ENCODE data around the gene ING5.

ING5 gene

DNA sequence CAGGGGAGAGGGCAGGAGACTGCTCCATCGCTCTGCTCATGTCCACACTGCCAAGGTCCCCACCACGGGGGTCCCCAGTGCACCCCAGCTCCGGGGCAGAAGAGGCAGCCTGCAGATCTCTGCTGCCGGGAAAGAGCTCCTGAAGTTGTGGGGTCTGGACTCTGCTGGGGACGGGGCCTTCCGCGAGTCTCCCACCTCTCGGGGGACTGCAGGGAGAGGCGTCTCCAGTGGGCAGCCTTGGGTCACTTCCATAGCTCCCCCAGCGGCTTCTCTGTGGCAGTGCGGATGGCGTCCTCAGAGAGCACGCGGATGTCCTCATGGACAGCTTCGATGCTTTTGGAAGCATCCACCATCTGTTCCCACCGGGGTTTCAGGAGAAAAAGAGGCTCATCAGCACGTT lies 26.0 kb upstream of the ING5 start:
- Histone ChIP-seq H3K36me3 (replicated peaks) (peaks cover 36% of the 10 kb centered on the region), H3K27ac (no peak overlapping the region), H3K27me3 (replicated peaks) (no peaks in the 10 kb centered on the region), H3K4me3 (ENCODE audit: low read depth, low read length) (no peak overlapping the region)
- DNase-seq: no peak
- TF ChIP-seq, protein P1, sequence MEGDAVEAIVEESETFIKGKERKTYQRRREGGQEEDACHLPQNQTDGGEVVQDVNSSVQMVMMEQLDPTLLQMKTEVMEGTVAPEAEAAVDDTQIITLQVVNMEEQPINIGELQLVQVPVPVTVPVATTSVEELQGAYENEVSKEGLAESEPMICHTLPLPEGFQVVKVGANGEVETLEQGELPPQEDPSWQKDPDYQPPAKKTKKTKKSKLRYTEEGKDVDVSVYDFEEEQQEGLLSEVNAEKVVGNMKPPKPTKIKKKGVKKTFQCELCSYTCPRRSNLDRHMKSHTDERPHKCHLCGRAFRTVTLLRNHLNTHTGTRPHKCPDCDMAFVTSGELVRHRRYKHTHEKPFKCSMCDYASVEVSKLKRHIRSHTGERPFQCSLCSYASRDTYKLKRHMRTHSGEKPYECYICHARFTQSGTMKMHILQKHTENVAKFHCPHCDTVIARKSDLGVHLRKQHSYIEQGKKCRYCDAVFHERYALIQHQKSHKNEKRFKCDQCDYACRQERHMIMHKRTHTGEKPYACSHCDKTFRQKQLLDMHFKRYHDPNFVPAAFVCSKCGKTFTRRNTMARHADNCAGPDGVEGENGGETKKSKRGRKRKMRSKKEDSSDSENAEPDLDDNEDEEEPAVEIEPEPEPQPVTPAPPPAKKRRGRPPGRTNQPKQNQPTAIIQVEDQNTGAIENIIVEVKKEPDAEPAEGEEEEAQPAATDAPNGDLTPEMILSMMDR (IDR thresholded peaks at IDR 0.05; ENCODE audit: low read depth, low read length, missing control alignments): peak; percentile 9
- in situ Hi-C loops (cut with HindIII; ENCODE audit: low pct_ligation_motif_present, low sequenced_read_pairs): no loop called here

DNA sequence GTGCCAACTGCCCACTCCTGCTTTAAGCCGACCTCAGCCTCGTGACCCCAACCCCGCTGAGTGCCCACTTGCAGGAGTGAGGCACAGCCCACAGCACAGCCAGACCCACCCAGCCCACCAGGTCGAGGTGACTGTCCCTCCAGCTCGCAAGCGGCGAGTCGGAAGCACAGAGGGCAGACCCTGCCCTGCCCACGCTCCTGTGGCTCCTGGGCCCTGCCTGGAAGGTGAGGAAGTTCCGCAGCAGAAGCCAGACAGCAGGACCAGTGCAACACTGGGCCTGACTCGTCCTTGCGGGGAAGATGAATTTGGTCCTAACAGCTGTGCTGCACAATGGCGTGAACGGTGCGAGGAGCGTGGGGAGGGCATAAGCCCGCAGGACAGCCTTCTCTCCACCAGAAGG lies 25.2 kb upstream of the ING5 start:
- no peak for DNase-seq
- Histone ChIP-seq H3K27ac (no peak overlapping the region), H3K4me3 (ENCODE audit: low read depth, low read length) (no peak overlapping the region), H3K27me3 (replicated peaks) (no peaks in the 10 kb centered on the region), H3K36me3 (replicated peaks) (peaks cover 29% of the 10 kb centered on the region)
- in situ Hi-C loops (cut with HindIII; ENCODE audit: low pct_ligation_motif_present, low sequenced_read_pairs): no loop called here
- TF ChIP-seq, protein P1 (IDR thresholded peaks at IDR 0.05; ENCODE audit: low read depth, low read length, missing control alignments): no peak

DNA sequence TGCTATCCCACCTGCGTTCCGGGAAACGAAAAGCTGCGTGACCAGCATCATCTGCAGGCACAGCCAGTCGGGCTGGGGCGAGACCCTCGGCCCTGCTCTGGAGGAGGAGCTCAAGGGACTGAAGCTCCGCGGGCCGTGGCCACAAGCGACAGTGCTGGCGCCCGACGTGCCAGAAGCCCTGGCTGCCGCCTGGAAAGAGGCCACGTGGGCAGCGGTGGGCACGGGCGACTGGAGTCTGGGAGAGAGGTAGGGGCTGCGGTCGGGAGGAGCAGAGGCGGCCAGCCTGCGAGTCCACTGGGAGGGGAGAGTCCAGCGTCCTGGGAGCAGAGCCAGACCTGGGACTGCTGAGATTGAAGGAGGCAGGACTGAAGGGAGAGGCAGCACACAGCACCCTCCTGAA lies 24.4 kb upstream of the ING5 start:
- Histone ChIP-seq H3K27me3 (replicated peaks) (no peaks in the 10 kb centered on the region), H3K4me3 (ENCODE audit: low read depth, low read length) (no peak overlapping the region), H3K27ac (no peak overlapping the region), H3K36me3 (replicated peaks) (peaks cover 26% of the 10 kb centered on the region)
- in situ Hi-C loops (cut with HindIII; ENCODE audit: low pct_ligation_motif_present, low sequenced_read_pairs): no loop called here
- TF ChIP-seq, protein P1 (IDR thresholded peaks at IDR 0.05; ENCODE audit: low read depth, low read length, missing control alignments): no peak
- no peak for DNase-seq

GRCh38 chr2:241678307-241678706 lies 23.5 kb upstream of the ING5 start:
- no peak for DNase-seq
- peaks cover 23% of the 10 kb centered on the region for H3K36me3 ChIP-seq (replicated peaks)
- in situ Hi-C loops (cut with HindIII; ENCODE audit: low pct_ligation_motif_present, low sequenced_read_pairs): no loop called here
- H3K27me3 ChIP-seq (replicated peaks): no peaks in the 10 kb centered on the region
- no peak overlapping the region for H3K27ac ChIP-seq
- H3K4me3 ChIP-seq (ENCODE audit: low read depth, low read length): no peak overlapping the region
- TF ChIP-seq, protein P1 (IDR thresholded peaks at IDR 0.05; ENCODE audit: low read depth, low read length, missing control alignments): no peak

GRCh38 chr2:241678784-241679540 lies 22.9 kb upstream of the ING5 start:
- no peaks in the 10 kb centered on the region for H3K27me3 ChIP-seq (replicated peaks)
- H3K27ac ChIP-seq: no peak overlapping the region
- H3K36me3 ChIP-seq (replicated peaks): peaks cover 23% of the 10 kb centered on the region
- in situ Hi-C loops (cut with HindIII; ENCODE audit: low pct_ligation_motif_present, low sequenced_read_pairs): no loop called here
- no peak for DNase-seq
- TF ChIP-seq, protein P1 (IDR thresholded peaks at IDR 0.05; ENCODE audit: low read depth, low read length, missing control alignments): no peak
- H3K4me3 ChIP-seq (ENCODE audit: low read depth, low read length): no peak overlapping the region

GRCh38 chr2:241680044-241680443 lies 21.8 kb upstream of the ING5 start:
- Histone ChIP-seq H3K27me3 (replicated peaks) (no peaks in the 10 kb centered on the region), H3K4me3 (ENCODE audit: low read depth, low read length) (no peak overlapping the region), H3K36me3 (replicated peaks) (peaks cover 26% of the 10 kb centered on the region), H3K27ac (peak overlapping the region; percentile 87)
- no peak for DNase-seq
- in situ Hi-C loops (cut with HindIII; ENCODE audit: low pct_ligation_motif_present, low sequenced_read_pairs): no loop called here
- TF ChIP-seq, protein P1 (IDR thresholded peaks at IDR 0.05; ENCODE audit: low read depth, low read length, missing control alignments): no peak
